Mammary epithelial cell (primary cell): ENCODE data around the gene RNU7-1.

ENCODE experiments used
- EZH2 ChIP-seq: IDR thresholded peaks from 2 replicates; pipeline ENCODE4 v1.6.1; 2012; ENCODE audit warnings: low read length, inconsistent platforms, borderline replicate concordance
- TF ChIP-seq, protein P1 (sequence below), 2 donors: IDR thresholded peaks in 1 of 2; conservative IDR thresholded peaks in 1 of 2; 2 replicates each; pipeline ENCODE4 v1.5.1; 2011 to 2012; ENCODE audit warnings: inconsistent platforms in 2 of 2, low read length in 2 of 2, mild to moderate bottlenecking in 2 of 2, control low read depth in 1 of 2, low read depth in 1 of 2; ENCODE audit not compliant: insufficient read depth in 1 of 2; ENCODE audit errors: extremely low read depth in 1 of 2

- TF ChIP-seq, protein P1, sequence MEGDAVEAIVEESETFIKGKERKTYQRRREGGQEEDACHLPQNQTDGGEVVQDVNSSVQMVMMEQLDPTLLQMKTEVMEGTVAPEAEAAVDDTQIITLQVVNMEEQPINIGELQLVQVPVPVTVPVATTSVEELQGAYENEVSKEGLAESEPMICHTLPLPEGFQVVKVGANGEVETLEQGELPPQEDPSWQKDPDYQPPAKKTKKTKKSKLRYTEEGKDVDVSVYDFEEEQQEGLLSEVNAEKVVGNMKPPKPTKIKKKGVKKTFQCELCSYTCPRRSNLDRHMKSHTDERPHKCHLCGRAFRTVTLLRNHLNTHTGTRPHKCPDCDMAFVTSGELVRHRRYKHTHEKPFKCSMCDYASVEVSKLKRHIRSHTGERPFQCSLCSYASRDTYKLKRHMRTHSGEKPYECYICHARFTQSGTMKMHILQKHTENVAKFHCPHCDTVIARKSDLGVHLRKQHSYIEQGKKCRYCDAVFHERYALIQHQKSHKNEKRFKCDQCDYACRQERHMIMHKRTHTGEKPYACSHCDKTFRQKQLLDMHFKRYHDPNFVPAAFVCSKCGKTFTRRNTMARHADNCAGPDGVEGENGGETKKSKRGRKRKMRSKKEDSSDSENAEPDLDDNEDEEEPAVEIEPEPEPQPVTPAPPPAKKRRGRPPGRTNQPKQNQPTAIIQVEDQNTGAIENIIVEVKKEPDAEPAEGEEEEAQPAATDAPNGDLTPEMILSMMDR (conservative IDR thresholded peaks at IDR 0.05 in 1 of 2, IDR thresholded peaks at IDR 0.05 in 1 of 2; ENCODE audit: extremely low read depth in 1 of 2, insufficient read depth in 1 of 2, low read depth in 1 of 2, low read length in 2 of 2): no peak
- no peak for TF ChIP-seq EZH2
Observed at GRCh38 chr12:6979453-6979852, 35.8 kb downstream of the RNU7-1 start.
